GM23338 (cell line): ENCODE measurements around the gene G6PD. TPM values are rescaled to one million over a fixed set of nuclear protein-coding genes. Genes with fewer than 3 reads are reported as not detected.

Source experiments
- ATAC-seq: fragments of 200-7000 bp; cut with Tn5 transposase; 3 replicates; pipeline ENCODE4 v1.9.1; 2020
- DNase-seq: peaks from one replicate; pipeline ENCODE4 v3.0.0-alpha.2; 2015; ENCODE audit warnings: low spot score
- H2AFZ ChIP-seq: fragments of 200-600 bp; sonication (generic); 2 replicates; pipeline ENCODE4 v1.8.0; 2016; ENCODE audit warnings: antibody characterized with exemption, mild to moderate bottlenecking, moderate library complexity
- H3F3A ChIP-seq: fragments of 200-600 bp; sonication (generic); replicated peaks from 2 replicates; pipeline ENCODE4 v1.8.0; 2017; ENCODE audit warnings: antibody characterized with exemption, mixed run types, low read depth
- H3K27ac ChIP-seq: fragments of 200-600 bp; sonication (generic); 2 replicates; pipeline ENCODE4 v1.6.1; 2016; ENCODE audit warnings: low read depth
- H3K27me3 ChIP-seq: fragments of 200-600 bp; sonication (generic); 2 replicates; pipeline ENCODE4 v1.8.0; 2016; ENCODE audit warnings: mild to moderate bottlenecking, mixed run types, moderate library complexity; ENCODE audit not compliant: insufficient read depth
- H3K36me3 ChIP-seq: fragments of 200-600 bp; sonication (generic); 2 replicates; pipeline ENCODE4 v1.8.0; 2016; ENCODE audit warnings: mild to moderate bottlenecking; ENCODE audit not compliant: insufficient read depth
- H3K4me1 ChIP-seq: fragments of 200-600 bp; sonication (generic); 2 replicates; pipeline ENCODE4 v1.8.0; 2016; ENCODE audit warnings: mild to moderate bottlenecking, moderate library complexity; ENCODE audit not compliant: insufficient read depth
- H3K4me2 ChIP-seq: fragments of 200-600 bp; sonication (generic); 2 replicates; pipeline ENCODE4 v1.7.1; 2017; ENCODE audit warnings: mixed run types
- H3K4me3 ChIP-seq: fragments of 200-600 bp; sonication (generic); 2 replicates; pipeline ENCODE4 v1.6.1; 2016; ENCODE audit warnings: mixed run types
- H3K79me2 ChIP-seq: fragments of 200-600 bp; sonication (generic); replicated peaks from 2 replicates; pipeline ENCODE4 v1.8.0; 2017; ENCODE audit warnings: mild to moderate bottlenecking; ENCODE audit not compliant: insufficient read depth
- H3K9me2 ChIP-seq: fragments of 200-600 bp; sonication (generic); 2 replicates; pipeline ENCODE4 v1.8.0; 2017; ENCODE audit not compliant: insufficient read depth
- H4K20me1 ChIP-seq: fragments of 200-600 bp; sonication (generic); replicated peaks from 2 replicates; pipeline ENCODE4 v1.8.0; 2017; ENCODE audit warnings: mild to moderate bottlenecking; ENCODE audit not compliant: insufficient read depth
- H3K27ac Mint-ChIP-seq: 2 replicates; pipeline ENCODE4 v1.8.0; 2020; ENCODE audit warnings: inconsistent platforms, mild to moderate bottlenecking, moderate library complexity, mixed read lengths
- H3K27me3 Mint-ChIP-seq: 3 replicates; pipeline ENCODE4 v1.8.0; 2022; ENCODE audit warnings: low read depth, mild to moderate bottlenecking, moderate library complexity, mixed read lengths, inconsistent platforms; ENCODE audit not compliant: insufficient read depth, poor library complexity
- H3K36me3 Mint-ChIP-seq: 3 replicates; pipeline ENCODE4 v1.8.0; 2021; ENCODE audit warnings: low read depth, mild to moderate bottlenecking, inconsistent platforms, moderate library complexity, mixed read lengths
- H3K4me1 Mint-ChIP-seq: 3 replicates; pipeline ENCODE4 v1.8.0; 2020; ENCODE audit warnings: mild to moderate bottlenecking, inconsistent platforms, mixed read lengths
- H3K4me3 Mint-ChIP-seq: 3 replicates; pipeline ENCODE4 v1.8.0; 2021; ENCODE audit warnings: moderate library complexity, mild to moderate bottlenecking, inconsistent platforms, mixed read lengths
- H3K9me3 Mint-ChIP-seq: 3 replicates; pipeline ENCODE4 v1.8.0; 2020; ENCODE audit warnings: moderate library complexity, mild to moderate bottlenecking, inconsistent platforms, mixed read lengths
- CREB1 ChIP-seq: fragments of 250-450 bp; sonication (Bioruptor Pico); IDR thresholded peaks from 2 replicates; pipeline ENCODE4 v1.5.0; 2020; ENCODE audit warnings: low read depth, mild to moderate bottlenecking, moderate library complexity
- CTCF ChIP-seq, 2 experiments: fragments of 200-600 bp in 1 of 2; sonication (generic) in 1 of 2; conservative IDR thresholded peaks; 2 replicates each; pipeline versions ENCODE4 v1.5.1 to v1.6.1; 2016 to 2017; ENCODE audit warnings: antibody characterized with exemption in 2 of 2, low read depth in 2 of 2, mild to moderate bottlenecking in 2 of 2, moderate library complexity in 1 of 2
- ETS1 ChIP-seq: IDR thresholded peaks from 2 replicates; pipeline ENCODE4 v1.6.1; 2016; ENCODE audit warnings: antibody characterized with exemption
- EZH2 ChIP-seq: fragments of 200-600 bp; sonication (generic); IDR thresholded peaks from one replicate; pipeline ENCODE4 v1.8.0; 2017; ENCODE audit warnings: antibody characterized with exemption, mild to moderate bottlenecking, low read depth; ENCODE audit not compliant: unreplicated experiment
- POLR2AphosphoS5 ChIP-seq: IDR thresholded peaks from 2 replicates; pipeline ENCODE4 v1.6.1; 2016; ENCODE audit warnings: antibody characterized with exemption, low read depth
- REST ChIP-seq: IDR thresholded peaks from one replicate; pipeline ENCODE4 v1.6.1; 2018; ENCODE audit warnings: antibody characterized with exemption; ENCODE audit not compliant: unreplicated experiment
- STAT1 ChIP-seq: IDR thresholded peaks from one replicate; pipeline ENCODE4 v1.6.1; 2016; ENCODE audit warnings: antibody characterized with exemption; ENCODE audit not compliant: unreplicated experiment
- ZNF114 ChIP-seq: fragments of 250-450 bp; sonication (Bioruptor Pico); IDR thresholded peaks from 2 replicates; pipeline ENCODE4 v1.5.0; 2020; ENCODE audit warnings: mild to moderate bottlenecking, moderate library complexity
- ZNF331 ChIP-seq: fragments of 250-450 bp; sonication (Bioruptor Pico); IDR thresholded peaks from 2 replicates; pipeline ENCODE4 v1.5.0; 2020; ENCODE audit warnings: low read depth, mild to moderate bottlenecking, moderate library complexity
- ZNF462 ChIP-seq: fragments of 250-450 bp; sonication (Bioruptor Pico); IDR thresholded peaks from 2 replicates; pipeline ENCODE4 v1.5.0; 2020; ENCODE audit warnings: mild to moderate bottlenecking, moderate library complexity
- polyA plus RNA-seq: library from polyadenylated mRNA; unstranded; fragments of >200 nt; fragmentation: Nextera tagmentation; extraction: Ambion mirVana; gene quantifications from 2 replicates; pipeline ENCODE4 v1.2.1, GENCODE V29; 2016
- total RNA-seq: library from RNA; depleted of rRNA; stranded (reverse); fragments of >200 nt; shearing (Covaris generic); gene quantifications from 2 replicates; pipeline ENCODE4 v1.2.3, GENCODE V29; 2014

The G6PD gene
- total and polyA plus RNA-seq, 2 experiments from 2014 or later: 14.4 to 66.7 TPM

- TF ChIP-seq CTCF (conservative IDR thresholded peaks at IDR 0.05; ENCODE audit: low read depth in 2 of 2): no peak
Measured at GRCh38 chrX:154495472-154495922, 51.1 kb downstream of the G6PD start (continued).

GRCh38 chrX:154494715-154495114, 51.9 kb downstream of the G6PD start:
- Mint-ChIP-seq H3K36me3 (no peaks in the 10 kb centered on the region), H3K9me3 (no peaks in the 10 kb centered on the region), H3K27me3 (peaks cover 7% of the 10 kb centered on the region), H3K4me1 (peaks cover 1% of the 10 kb centered on the region; the same call in 2 of the 3 replicates), H3K27ac (no peak overlapping the region), H3K4me3 (no peak overlapping the region)
- Histone ChIP-seq H3K4me1 (no peaks in the 10 kb centered on the region), H3K27me3 (no peaks in the 10 kb centered on the region), H3F3A (no peaks in the 10 kb centered on the region), H3K79me2 (no peaks in the 10 kb centered on the region), H3K4me3 (no peak overlapping the region), H3K4me2 (no peak overlapping the region), H4K20me1 (no peaks in the 10 kb centered on the region), H3K9me2 (no peaks in the 10 kb centered on the region), H2AFZ (no peak overlapping the region), H3K27ac (no peak overlapping the region), H3K36me3 (no peaks in the 10 kb centered on the region)
- ATAC-seq (no peak), DNase-seq (no peak)
- TF ChIP-seq CTCF (conservative IDR thresholded peaks at IDR 0.05; ENCODE audit: low read depth in 2 of 2) (no peak), ETS1 (no peak), ZNF462 (CRISPR knock-in tag) (no peak), REST (no peak), EZH2 (no peak), CREB1 (CRISPR knock-in tag) (no peak), POLR2AphosphoS5 (no peak), STAT1 (no peak), ZNF331 (CRISPR knock-in tag) (no peak), ZNF114 (no peak)
